GM21529 (cell line): ENCODE data around the gene BRD1.

Source experiments
- ATAC-seq: cut with Tn5 transposase; IDR thresholded peaks from one replicate; pipeline ENCODE4 v1.9.1; 2021; ENCODE audit not compliant: unreplicated experiment

Gene BRD1

GRCh38 chr22:49754696-49755630 is 72.7 kb downstream of the BRD1 start:
- no peak for ATAC-seq

- no peak for ATAC-seq
Observed at GRCh38 chr22:49753961-49754695, 73.5 kb downstream of the BRD1 start.

DNA sequence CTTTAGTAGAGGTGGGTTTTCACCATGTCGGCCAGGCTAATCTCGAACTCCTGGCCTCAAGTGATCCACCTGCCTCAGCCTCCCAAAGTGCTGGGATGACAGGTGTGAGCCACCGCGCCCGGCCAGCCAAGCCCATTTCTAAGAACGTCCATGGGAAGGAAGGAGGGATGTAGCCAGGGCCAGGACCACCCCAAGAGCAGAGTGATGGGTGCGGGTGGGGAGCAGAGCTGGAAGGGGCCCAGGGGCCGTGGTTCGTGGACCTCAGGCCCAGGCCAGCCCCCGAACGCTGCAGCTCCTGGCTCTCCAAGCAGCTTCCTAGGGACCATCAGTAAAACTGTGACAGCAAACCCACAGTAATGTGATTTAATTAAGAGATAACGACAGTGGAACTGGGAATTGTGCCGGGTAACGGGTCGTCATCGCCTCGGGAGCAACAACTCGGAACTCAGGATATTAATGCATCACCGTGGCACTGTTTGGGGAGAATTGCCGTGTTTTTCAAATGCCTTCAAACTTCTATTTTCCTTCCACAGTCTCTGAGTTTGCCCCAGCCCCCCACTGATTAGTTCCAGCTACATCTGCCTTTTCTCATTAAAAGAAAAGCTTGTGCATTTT is 74.3 kb downstream of the BRD1 start:
- no peak for ATAC-seq

GRCh38 chr22:49752598-49753091 is 75.0 kb downstream of the BRD1 start:
- no peak for ATAC-seq

DNA sequence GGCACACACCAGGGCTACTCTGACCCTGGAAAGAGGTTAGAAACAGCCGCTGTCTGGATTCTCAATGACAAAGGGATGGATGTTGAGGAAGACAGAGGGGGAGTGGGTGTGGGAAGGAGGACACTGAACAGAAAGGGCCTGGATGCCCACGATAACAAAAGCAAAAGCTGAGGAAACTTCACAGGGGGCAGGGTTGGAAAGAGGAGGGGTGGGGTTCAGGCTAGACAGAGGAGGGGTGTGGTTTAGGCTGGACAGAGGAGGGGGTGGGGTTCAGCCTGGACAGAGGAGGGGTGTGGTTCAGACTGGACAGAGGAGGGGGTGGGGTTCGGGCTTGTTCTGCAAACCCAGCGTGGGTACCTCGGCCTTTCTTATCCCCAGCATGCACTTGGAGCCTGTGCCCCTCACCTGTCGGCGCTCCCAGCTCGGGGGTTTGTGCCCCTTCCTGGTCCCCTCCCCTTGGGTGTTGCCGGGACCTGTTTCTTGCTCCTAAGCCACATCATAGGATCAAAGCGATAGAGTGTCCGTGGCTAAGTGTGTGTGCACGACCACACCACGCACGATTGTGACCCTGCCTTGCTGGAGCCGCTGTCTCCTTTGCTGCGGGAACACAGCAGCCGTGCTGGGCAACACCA is 75.6 kb downstream of the BRD1 start:
- no peak for ATAC-seq

- ATAC-seq: no peak
Observed at GRCh38 chr22:49751318-49751965, 76.2 kb downstream of the BRD1 start.

DNA sequence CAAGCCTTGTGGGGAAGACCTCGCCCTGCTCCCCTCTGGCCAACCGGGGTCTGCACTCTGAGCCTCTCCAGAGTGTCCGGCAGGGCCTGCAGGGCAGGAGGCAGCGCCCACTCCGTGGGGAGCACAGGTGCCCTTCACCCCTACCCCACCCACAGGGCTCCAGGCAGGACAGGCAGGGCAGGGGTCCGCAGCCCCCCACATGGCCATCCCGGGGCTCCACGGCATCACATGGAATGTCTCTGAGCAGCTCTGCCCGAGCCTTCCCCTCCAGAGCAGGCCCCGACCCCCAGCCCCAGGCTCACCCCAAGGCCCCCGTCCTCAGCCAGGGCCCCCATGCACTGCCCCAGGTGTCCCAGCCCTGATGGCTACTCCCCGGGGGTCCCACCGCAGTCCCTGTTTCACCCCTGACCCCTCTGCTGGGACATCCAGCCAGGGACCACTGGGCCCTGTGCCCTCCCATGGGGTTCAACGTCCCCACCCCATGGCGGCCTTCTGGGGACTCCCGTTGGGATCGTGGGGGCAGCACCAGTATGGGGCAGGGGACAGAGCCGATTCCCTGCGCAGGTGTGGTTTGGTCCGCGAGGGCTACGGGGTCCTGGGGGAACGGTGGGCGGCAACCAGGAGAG is 77.7 kb downstream of the BRD1 start:
- no peak for ATAC-seq

- ATAC-seq: no peak
Observed at GRCh38 chr22:49749227-49749626, 78.4 kb downstream of the BRD1 start.

DNA sequence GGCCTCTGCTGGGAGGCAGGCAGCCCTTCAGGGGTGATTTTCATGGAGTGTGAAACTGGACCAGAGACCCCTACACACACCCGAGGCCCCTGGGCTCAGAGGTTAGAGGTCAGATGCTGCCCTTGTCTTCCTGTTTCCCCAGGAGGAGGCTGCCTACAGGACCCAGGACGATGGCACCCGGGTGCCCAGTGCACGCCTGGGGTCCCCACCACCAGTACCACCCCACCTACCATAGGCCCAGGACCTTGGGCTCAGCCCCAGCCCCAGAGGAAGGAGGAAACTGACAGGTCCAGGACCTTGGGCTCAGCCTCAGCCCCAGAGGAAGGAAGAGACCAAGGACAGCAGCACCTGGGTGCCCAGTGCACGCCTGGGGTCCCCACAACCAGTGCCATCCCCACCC is 79.2 kb downstream of the BRD1 start:
- no peak for ATAC-seq

- ATAC-seq: no peak
Observed at GRCh38 chr22:49747716-49748115, 80.0 kb downstream of the BRD1 start.

DNA sequence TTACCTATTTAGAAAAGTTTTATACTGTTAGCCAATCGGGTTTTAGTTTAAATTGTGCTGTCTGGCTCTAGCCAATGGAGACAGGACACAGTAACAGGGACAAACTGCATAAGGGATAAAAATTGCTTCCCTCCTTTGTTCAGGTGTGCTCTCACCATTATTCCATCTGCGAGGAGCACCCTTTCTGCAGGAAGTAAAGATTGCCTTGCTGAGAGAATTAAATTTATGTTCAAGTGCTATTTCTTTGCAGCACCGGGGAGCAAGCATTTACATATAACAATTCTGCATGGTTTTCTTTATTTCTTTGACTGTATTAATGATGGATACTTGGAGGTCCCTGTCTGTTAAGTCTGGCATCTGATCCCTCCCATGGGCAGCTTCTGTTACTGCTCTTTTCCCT is 80.5 kb downstream of the BRD1 start:
- ATAC-seq: no peak

DNA sequence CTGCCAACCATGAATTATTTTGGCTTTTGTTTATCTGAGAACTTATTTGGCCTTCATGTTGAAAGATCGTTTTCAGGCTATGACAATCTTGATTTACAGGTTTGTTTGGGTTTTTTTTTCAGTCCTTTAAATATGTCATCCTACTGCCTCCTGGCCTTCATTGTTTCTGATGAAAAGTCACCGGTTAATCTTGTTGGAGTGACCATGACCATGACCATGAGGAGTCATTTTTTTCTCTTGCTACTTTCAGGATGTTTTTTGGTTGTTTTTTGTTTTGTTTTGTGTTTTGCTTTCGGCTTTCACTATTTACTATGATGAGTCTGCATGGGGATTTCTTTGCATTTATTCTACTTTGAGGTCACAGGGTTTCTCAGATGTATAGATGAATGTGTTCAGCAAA is 81.6 kb downstream of the BRD1 start:
- no peak for ATAC-seq

GRCh38 chr22:49740242-49740641 is 87.4 kb downstream of the BRD1 start:
- ATAC-seq: no peak

GRCh38 chr22:49739138-49739537 is 88.5 kb downstream of the BRD1 start:
- ATAC-seq: no peak

DNA sequence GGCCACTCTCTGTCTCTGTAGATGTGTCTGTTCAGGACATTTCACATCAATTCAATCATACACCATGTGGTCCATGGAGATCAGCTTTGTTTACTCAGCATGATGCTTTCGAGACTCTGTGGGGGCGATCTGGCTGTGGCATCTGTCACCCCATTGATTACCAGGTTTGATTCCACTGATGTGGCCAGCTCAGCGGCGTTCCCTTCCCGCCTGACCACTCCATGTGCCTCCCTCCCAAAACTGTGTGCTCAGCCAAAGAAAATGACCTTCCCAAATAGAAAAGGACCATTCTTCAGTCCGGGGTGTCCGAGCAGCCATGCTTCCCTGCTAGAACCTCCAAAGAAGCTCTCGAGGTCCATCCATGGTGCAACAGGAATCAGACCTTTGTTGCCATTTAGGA is 89.1 kb downstream of the BRD1 start:
- ATAC-seq: no peak

GRCh38 chr22:49738006-49738405 is 89.7 kb downstream of the BRD1 start:
- ATAC-seq: no peak

- ATAC-seq: no peak
Observed at GRCh38 chr22:49737101-49737551, 90.5 kb downstream of the BRD1 start.

GRCh38 chr22:49736538-49736937 is 91.1 kb downstream of the BRD1 start:
- no peak for ATAC-seq

GRCh38 chr22:49735901-49736421 is 91.7 kb downstream of the BRD1 start:
- no peak for ATAC-seq

DNA sequence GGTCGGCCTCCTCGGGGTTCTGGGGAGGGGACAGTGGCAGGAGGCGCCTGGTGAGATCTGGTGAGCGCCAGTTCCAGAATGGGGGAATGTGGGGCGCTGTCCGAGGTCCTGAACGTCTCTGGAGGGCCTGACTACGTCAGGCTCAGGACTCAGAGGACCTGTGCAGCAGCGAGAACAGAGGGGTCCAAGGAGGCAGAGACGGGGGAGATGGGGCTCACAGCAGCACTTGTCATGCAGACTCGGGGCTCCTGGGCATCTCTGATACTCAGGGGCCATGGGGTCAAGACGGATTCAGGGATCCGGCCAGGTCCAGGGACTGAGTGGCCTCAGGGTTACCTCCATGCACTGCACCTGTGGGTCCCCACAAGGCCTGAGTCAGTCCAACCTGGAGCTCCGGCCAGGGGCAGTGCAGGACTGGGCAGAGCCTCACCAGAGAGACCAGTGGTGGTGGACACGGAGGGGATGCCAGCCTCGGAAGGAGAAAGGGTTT is 92.2 kb downstream of the BRD1 start:
- no peak for ATAC-seq
